HEK293T (cell line): ENCODE data around the gene HERC2.

Source experiments
- ARNT ChIP-seq: fragments of 450-650 bp; IDR thresholded peaks from 2 replicates; pipeline ENCODE4 v1.6.1; 2017; ENCODE audit warnings: mild to moderate bottlenecking
- BHLHE40 ChIP-seq: fragments of 450-650 bp; IDR thresholded peaks from 2 replicates; pipeline ENCODE4 v1.6.1; 2016; ENCODE audit warnings: mild to moderate bottlenecking, moderate library complexity, borderline replicate concordance
- ELF4 ChIP-seq: fragments of 450-650 bp; IDR thresholded peaks from 2 replicates; pipeline ENCODE4 v1.6.1; 2017; ENCODE audit warnings: antibody characterized with exemption
- FOXA1 ChIP-seq: fragments of 450-650 bp; IDR thresholded peaks from 2 replicates; pipeline ENCODE4 v1.6.1; 2016; ENCODE audit warnings: mild to moderate bottlenecking
- FOXK2 ChIP-seq: fragments of 450-650 bp; IDR thresholded peaks from 2 replicates; pipeline ENCODE4 v1.6.1; 2016; ENCODE audit warnings: mild to moderate bottlenecking
- FOXM1 ChIP-seq: fragments of 450-650 bp; IDR thresholded peaks from 2 replicates; pipeline ENCODE4 v1.6.1; 2017; ENCODE audit warnings: mild to moderate bottlenecking, borderline replicate concordance
- LEF1 ChIP-seq: fragments of 450-650 bp; IDR thresholded peaks from 2 replicates; pipeline ENCODE4 v1.6.1; 2017; ENCODE audit warnings: mild to moderate bottlenecking, borderline replicate concordance
- SP1 ChIP-seq: fragments of 450-650 bp; IDR thresholded peaks from 2 replicates; pipeline ENCODE4 v1.6.1; 2017
- TF ChIP-seq, protein P1 (sequence below): fragments of 450-650 bp; IDR thresholded peaks from 2 replicates; pipeline ENCODE4 v1.6.1; 2016

DNA sequence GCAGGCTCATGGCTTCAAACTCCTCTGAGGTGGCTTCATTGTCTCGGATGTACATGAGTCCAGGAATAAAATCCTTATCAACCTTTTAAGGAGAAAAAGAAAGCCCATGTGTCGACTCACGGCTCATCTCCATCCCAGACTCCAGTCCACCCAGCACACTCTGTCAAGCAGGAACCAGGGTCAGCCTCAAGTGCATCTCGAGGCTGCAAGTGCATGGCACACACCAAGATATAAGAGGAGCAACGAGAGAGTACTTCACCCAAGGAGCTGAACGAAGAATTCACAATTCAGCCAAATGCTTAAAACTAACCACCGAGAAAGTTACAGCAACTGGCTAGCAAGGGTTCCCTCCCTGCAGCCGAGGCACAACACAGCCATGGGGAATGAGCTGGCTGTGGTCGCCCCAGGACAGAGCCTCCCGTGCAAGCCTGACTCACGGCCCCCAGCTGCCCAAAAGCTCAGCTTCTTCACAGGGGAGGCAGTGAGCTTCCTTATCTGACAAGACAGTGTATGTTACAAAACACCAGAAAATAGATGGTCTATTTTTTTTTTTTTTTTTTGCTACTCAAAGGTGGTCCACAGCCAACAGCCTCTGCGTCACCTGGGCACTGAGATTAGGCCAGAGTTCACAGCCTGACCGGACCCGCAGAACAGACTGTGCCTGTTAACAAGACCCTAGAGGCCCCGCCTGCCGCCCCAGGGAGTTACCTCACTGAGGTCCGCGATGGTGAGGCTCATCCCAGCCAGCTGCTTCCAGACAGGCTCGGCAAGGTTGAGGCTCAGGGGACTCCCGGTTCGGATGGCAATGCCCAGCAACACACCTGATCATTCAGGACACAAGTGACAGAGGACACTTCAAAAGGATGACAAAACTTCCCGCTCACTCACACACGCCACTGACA is 207.0 kb downstream of the HERC2 start:
- no peak for TF ChIP-seq FOXK2
- no peak for TF ChIP-seq BHLHE40
- TF ChIP-seq ARNT = no peak
- TF ChIP-seq, protein P1, sequence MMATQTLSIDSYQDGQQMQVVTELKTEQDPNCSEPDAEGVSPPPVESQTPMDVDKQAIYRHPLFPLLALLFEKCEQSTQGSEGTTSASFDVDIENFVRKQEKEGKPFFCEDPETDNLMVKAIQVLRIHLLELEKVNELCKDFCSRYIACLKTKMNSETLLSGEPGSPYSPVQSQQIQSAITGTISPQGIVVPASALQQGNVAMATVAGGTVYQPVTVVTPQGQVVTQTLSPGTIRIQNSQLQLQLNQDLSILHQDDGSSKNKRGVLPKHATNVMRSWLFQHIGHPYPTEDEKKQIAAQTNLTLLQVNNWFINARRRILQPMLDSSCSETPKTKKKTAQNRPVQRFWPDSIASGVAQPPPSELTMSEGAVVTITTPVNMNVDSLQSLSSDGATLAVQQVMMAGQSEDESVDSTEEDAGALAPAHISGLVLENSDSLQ = no peak
- TF ChIP-seq FOXM1 = no peak
- TF ChIP-seq SP1 = no peak
- TF ChIP-seq FOXA1 = no peak
- TF ChIP-seq LEF1 = no peak
- TF ChIP-seq ELF4 = no peak
